H1 (cell line): ENCODE measurements around the gene CDKN3. TPM values are rescaled to one million over a fixed set of nuclear protein-coding genes. Genes with fewer than 3 reads are reported as not detected.

Experiments used
- CTCF ChIA-PET: fragments of 300-600 bp; sonication (Branson Sonifier 250); formaldehyde crosslinking; loops from one replicate; lab custom pipeline; 2021; ENCODE audit not compliant: partially characterized antibody; lab: Charles Lee
- POLR2A ChIA-PET: fragments of 300-600 bp; sonication (Branson Sonifier 250); formaldehyde crosslinking; loops from one replicate; lab custom pipeline; 2021; ENCODE audit warnings: inconsistent platforms; ENCODE audit not compliant: partially characterized antibody; lab: Charles Lee
- DNase-seq, 2 experiments: peaks; one replicate each; pipeline versions ENCODE4 v3.0.0 to v3.0.0-alpha.2; 2010 to 2022; ENCODE audit warnings: low spot score in 2 of 2, low read depth in 1 of 2, mixed read lengths in 1 of 2
- FAIRE-seq: peaks from 2 replicates; lab custom pipeline; 2011; peaks lifted over from hg19 to GRCh38; lab: Jason Lieb, UNC
- H2AFZ ChIP-seq: 2 replicates; pipeline ENCODE4 v1.8.1; 2012; ENCODE audit warnings: low read length, inconsistent platforms
- H2AK5ac ChIP-seq: 2 replicates; pipeline ENCODE4 v1.6.1; 2013; ENCODE audit warnings: low read depth, low read length
- H2BK120ac ChIP-seq: replicated peaks from 2 replicates; pipeline ENCODE3; 2013; ENCODE audit warnings: low read depth, low read length, inconsistent platforms
- H2BK12ac ChIP-seq: 2 replicates; pipeline ENCODE4 v1.6.1; 2013; ENCODE audit warnings: low read depth, low read length
- H2BK15ac ChIP-seq: 2 replicates; pipeline ENCODE4 v1.6.1; 2013; ENCODE audit warnings: low read length
- H2BK20ac ChIP-seq: 2 replicates; pipeline ENCODE4 v1.6.1; 2013; ENCODE audit warnings: low read length
- H2BK5ac ChIP-seq: 2 replicates; pipeline ENCODE4 v1.6.1; 2013; ENCODE audit warnings: low read depth, low read length
- H3K14ac ChIP-seq: 2 replicates; pipeline ENCODE4 v1.6.1; 2013; ENCODE audit warnings: inconsistent platforms; ENCODE audit not compliant: insufficient read length
- H3K18ac ChIP-seq: 2 replicates; pipeline ENCODE4 v1.6.1; 2013; ENCODE audit warnings: low read length; ENCODE audit errors: extremely low read depth
- H3K23ac ChIP-seq: 2 replicates; pipeline ENCODE4 v1.6.1; 2013; ENCODE audit warnings: inconsistent platforms; ENCODE audit not compliant: insufficient read length
- H3K23me2 ChIP-seq: 2 replicates; pipeline ENCODE4 v1.6.1; 2013; ENCODE audit warnings: low read depth, low read length
- H3K27ac ChIP-seq: 2 replicates; pipeline ENCODE4 v1.6.1; 2011; ENCODE audit warnings: low read depth, low read length, inconsistent platforms
- H3K27me3 ChIP-seq, 4 experiments: replicated peaks in 1 of 4; 1 replicate in 1 of 4; 2 replicates in 3 of 4; pipeline versions ENCODE4 v1.6.1 to v1.8.1; 2011 to 2013; ENCODE audit warnings: low read length in 3 of 4, mild to moderate bottlenecking in 3 of 4, inconsistent platforms in 2 of 4, mixed read lengths in 2 of 4, moderate library complexity in 1 of 4; ENCODE audit not compliant: control insufficient read depth in 3 of 4, insufficient read depth in 3 of 4; ENCODE audit errors: extremely low read depth in 1 of 4
- H3K36me3 ChIP-seq, 4 experiments: 2 replicates each; pipeline versions ENCODE4 v1.6.1 to v1.8.1; 2011 to 2013; ENCODE audit warnings: mild to moderate bottlenecking in 4 of 4, low read length in 3 of 4, moderate library complexity in 2 of 4, control low read depth in 1 of 4, inconsistent platforms in 1 of 4; ENCODE audit not compliant: insufficient read depth in 4 of 4, control insufficient read depth in 2 of 4
- H3K4ac ChIP-seq: replicated peaks from 2 replicates; pipeline ENCODE3; 2013; ENCODE audit warnings: low read length, low read depth, mixed read lengths, inconsistent platforms; ENCODE audit not compliant: insufficient read length
- H3K4me1 ChIP-seq, 4 experiments: replicated peaks in 1 of 4; 1 replicate in 1 of 4; 2 replicates in 3 of 4; pipeline versions ENCODE4 v1.6.1 to v1.8.1; 2011 to 2013; ENCODE audit warnings: low read length in 3 of 4, inconsistent platforms in 2 of 4, mixed read lengths in 1 of 4; ENCODE audit not compliant: insufficient read depth in 4 of 4, control insufficient read depth in 3 of 4
- H3K4me2 ChIP-seq, 2 experiments: 2 replicates each; pipeline versions ENCODE4 v1.6.1 to v1.8.1; 2011 to 2013; ENCODE audit warnings: low read depth in 2 of 2, low read length in 2 of 2, control low read depth in 1 of 2, inconsistent platforms in 1 of 2, mild to moderate bottlenecking in 1 of 2; ENCODE audit not compliant: insufficient read depth in 1 of 2
- H3K4me3 ChIP-seq, 4 experiments: fragments of 200-600, 300-600 bp in 1 of 4; sonication (generic), shearing (Covaris generic), sonication (Bioruptor Twin) in 1 of 4; 2 replicates each; pipeline versions ENCODE4 v1.5.1 to v1.8.1; 2011 to 2016; ENCODE audit warnings: low read length in 4 of 4, low read depth in 3 of 4, control low read depth in 2 of 4, inconsistent platforms in 2 of 4, mild to moderate bottlenecking in 2 of 4, mixed read lengths in 1 of 4, moderate library complexity in 1 of 4; ENCODE audit not compliant: insufficient read depth in 2 of 4; ENCODE audit errors: extremely low read depth in 1 of 4
- H3K56ac ChIP-seq: replicated peaks from 2 replicates; pipeline ENCODE3; 2013; ENCODE audit warnings: low read depth, mild to moderate bottlenecking, mixed read lengths, low read length, inconsistent platforms; ENCODE audit not compliant: insufficient read length
- H3K79me1 ChIP-seq: 2 replicates; pipeline ENCODE4 v1.6.1; 2013; ENCODE audit warnings: low read depth, low read length, control low read depth
- H3K79me2 ChIP-seq, 2 experiments: 2 replicates each; pipeline versions ENCODE4 v1.6.1 to v1.8.1; 2012 to 2013; ENCODE audit warnings: low read length in 2 of 2, mild to moderate bottlenecking in 2 of 2, inconsistent platforms in 1 of 2; ENCODE audit not compliant: insufficient read depth in 2 of 2, control insufficient read depth in 1 of 2
- H3K9ac ChIP-seq, 4 experiments: replicated peaks in 1 of 4; 1 replicate in 1 of 4; 2 replicates in 3 of 4; pipeline versions ENCODE4 v1.6.1 to v1.8.1; 2011 to 2013; ENCODE audit warnings: low read depth in 3 of 4, low read length in 3 of 4, control low read depth in 2 of 4, mild to moderate bottlenecking in 2 of 4, moderate library complexity in 2 of 4, inconsistent platforms in 1 of 4; ENCODE audit errors: extremely low read depth in 1 of 4
- H3K9me3 ChIP-seq, 2 experiments: 2 replicates each; pipeline versions ENCODE4 v1.6.1 to v1.8.1; 2012 to 2013; ENCODE audit warnings: mild to moderate bottlenecking in 2 of 2, moderate library complexity in 2 of 2, control low read depth in 1 of 2, inconsistent platforms in 1 of 2, low read depth in 1 of 2, low read length in 1 of 2, mixed read lengths in 1 of 2; ENCODE audit not compliant: insufficient read depth in 2 of 2
- H4K20me1 ChIP-seq, 2 experiments: replicated peaks in 1 of 2; 2 replicates each; pipeline versions ENCODE3 to v1.8.1; 2011 to 2013; ENCODE audit warnings: inconsistent platforms in 2 of 2, low read length in 2 of 2, mild to moderate bottlenecking in 1 of 2; ENCODE audit not compliant: insufficient read depth in 2 of 2, control insufficient read depth in 1 of 2
- H4K5ac ChIP-seq: 2 replicates; pipeline ENCODE4 v1.6.1; 2013; ENCODE audit warnings: low read length, low read depth, mixed read lengths, inconsistent platforms; ENCODE audit not compliant: insufficient read length
- H4K8ac ChIP-seq: 2 replicates; pipeline ENCODE4 v1.8.0; 2013; ENCODE audit warnings: mild to moderate bottlenecking, moderate library complexity, low read length, inconsistent platforms; ENCODE audit not compliant: insufficient read depth; ENCODE audit errors: extremely low read depth
- H4K91ac ChIP-seq: replicated peaks from 2 replicates; pipeline ENCODE3; 2013; ENCODE audit warnings: low read length, mixed read lengths, inconsistent platforms; ENCODE audit not compliant: insufficient read length
- CBX8 ChIP-seq: fragments of 300-800, 300-1000 bp; sonication (generic); IDR thresholded peaks from 2 replicates; pipeline ENCODE4 v1.7.1; 2016; ENCODE audit warnings: low read depth, low read length, borderline replicate concordance
- HDAC6 ChIP-seq: IDR thresholded peaks from one replicate; pipeline ENCODE4 v1.7.1; 2012; ENCODE audit warnings: low read depth, mild to moderate bottlenecking, inconsistent platforms, low read length, moderate library complexity
- KDM1A ChIP-seq: fragments of 200-600, 300-600 bp; sonication (generic); IDR thresholded peaks from 2 replicates; pipeline ENCODE4 v1.7.1; 2016; ENCODE audit warnings: mild to moderate bottlenecking, low read length, borderline replicate concordance
- WGBS, 2 experiments: shearing (Covaris generic) in 1 of 2; methylation state at CpG; one replicate each; pipeline versions ENCODE4 v1.1.6 to v1.1.7; 2013 to 2015; ENCODE audit warnings: low lambda C conversion rate in 2 of 2, mixed read lengths in 2 of 2, inconsistent platforms in 1 of 2, low coverage in 1 of 2, missing lambda C conversion rate in 1 of 2; ENCODE audit not compliant: insufficient replicate concordance in 2 of 2, insufficient coverage in 1 of 2, insufficient read length in 1 of 2; ENCODE audit errors: extremely low coverage in 1 of 2, missing lambda C conversion rate in 1 of 2; 5-methylcytosine and 5-hydroxymethylcytosine counted together
- polyA plus RNA-seq, 7 experiments: library from polyadenylated mRNA; depleted of rRNA in 3 of 7; stranded (reverse) in 5 of 7; unstranded in 2 of 7; fragments of >200 nt in 5 of 7; fragments of 200-250 nt in 2 of 7; gene quantifications; 1 replicate in 5 of 7; 2 replicates in 1 of 7; 4 replicates in 1 of 7; pipeline versions ENCODE4 v1.2.1 to v1.2.3, GENCODE V29; 2011 to 2013; ENCODE audit warnings: missing spikeins in 2 of 7, mixed read lengths in 2 of 7
- total RNA-seq: library from RNA; stranded (reverse); fragmentation: NEBNext Ultra II Directional; extraction: Animal tissue kit (Norgen Biotek cat#: 25700); gene quantifications from 2 replicates; pipeline ENCODE4 v1.2.1, GENCODE V29; 2021

Gene CDKN3
- total and polyA plus RNA-seq, 2 of the 8 experiments (the other 6 are each of a cell fraction or from before 2014, with no cell fraction given) = 43.5 to 48.3 TPM

GRCh38 chr14:54440037-54440436 lies 43.2 kb downstream of the CDKN3 start:
- no peak overlapping the region for H2AK5ac ChIP-seq
- no peak for TF ChIP-seq CBX8
- TF ChIP-seq HDAC6 = no peak
- no peak for TF ChIP-seq KDM1A
- no peak overlapping the region for H2BK12ac ChIP-seq
- H2BK120ac ChIP-seq = no peak overlapping the region
- H3K14ac ChIP-seq = no peak overlapping the region
- DNase-seq (no peak), FAIRE-seq (no peak)
- H3K9ac ChIP-seq = peak overlapping the region in 1 of 4 experiments; percentile 85; a peak in 1 of 7 replicates
- no peak overlapping the region for H2AFZ ChIP-seq
- H3K4me1 ChIP-seq = peaks cover 0 to 9% (median 6%) of the 10 kb centered on the region in 4 experiments; a peak in 5 of 7 replicates
- no peak overlapping the region for H4K8ac ChIP-seq
- H3K56ac ChIP-seq = no peak overlapping the region
- H3K79me1 ChIP-seq = peaks cover 5% of the 10 kb centered on the region
- 67% methylated on average over 7 of the region's 7 CpGs; no CpG with 5 or more reads in 1 of the 2 experiments for WGBS, 2 experiments
- H3K23ac ChIP-seq = no peak overlapping the region
- peak overlapping the region; percentile 64 to 72 for H3K4me2 ChIP-seq
- POLR2A ChIA-PET = interaction anchor here (1.0 to 1.7 kb wide), 5 partner anchors 8 to 72 kb away, joined by 3 to 5 read pairs (median 4); no protein-coding TSS in a partner anchor
- H3K36me3 ChIP-seq = peaks cover 0 to 3% (median 0%) of the 10 kb centered on the region in 4 experiments; a peak in 1 of 8 replicates
- CTCF ChIA-PET = interaction anchor here (1.2 to 2.5 kb wide), 4 partner anchors 16 to 72 kb away, joined by 3 to 7 read pairs (median 4); partner anchors contain the start of gene CDKN3
- no peaks in the 10 kb centered on the region for H3K27me3 ChIP-seq
- no peak overlapping the region for H4K91ac ChIP-seq
- no peak overlapping the region for H3K4ac ChIP-seq
- H3K79me2 ChIP-seq = peaks cover 27 to 56% of the 10 kb centered on the region in 2 experiments
- H4K20me1 ChIP-seq = peaks cover 2% of the 10 kb centered on the region in 2 experiments
- H3K18ac ChIP-seq = no peak overlapping the region
- H3K4me3 ChIP-seq = peak overlapping the region; percentile 79 to 92 (median 85)
- H2BK20ac ChIP-seq = no peak overlapping the region
- H3K27ac ChIP-seq = no peak overlapping the region
- no peaks in the 10 kb centered on the region; the same call in 1 of the 2 replicates for H3K23me2 ChIP-seq
- no peak overlapping the region for H2BK15ac ChIP-seq
- no peaks in the 10 kb centered on the region for H3K9me3 ChIP-seq
- no peak overlapping the region for H4K5ac ChIP-seq
- no peak overlapping the region for H2BK5ac ChIP-seq
